Stimulated activated CD4-positive, alpha-beta T cell treated with anti-CD3 and anti-CD28 coated beads, Interleukin-4, amount 100 ng/mL, for 24 hours (primary cell): Measurements from ENCODE around the gene RGPD4.

Source experiments
- DNase-seq: peaks from one replicate; pipeline ENCODE4 v3.0.0-alpha.2; 2020

RGPD4 gene

DNA sequence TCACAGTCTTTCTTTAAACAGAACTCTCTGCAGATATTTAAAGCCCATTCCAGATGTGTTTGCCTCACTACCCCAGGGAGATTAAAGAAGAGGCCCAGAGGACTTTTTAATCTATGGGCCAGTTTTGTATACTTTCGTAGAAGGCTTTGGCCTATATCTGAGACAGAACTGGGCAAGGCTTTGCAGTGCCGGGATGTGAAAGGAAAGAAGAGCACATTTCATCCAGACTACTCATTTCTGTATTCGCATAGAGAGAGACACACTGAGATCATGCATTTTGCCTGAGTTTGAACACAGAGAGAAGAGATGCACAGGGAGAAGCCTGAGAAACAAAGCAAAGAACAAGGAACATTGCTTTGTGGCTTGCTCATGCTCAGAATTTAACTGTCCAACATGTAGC, 104.7 kb downstream of the RGPD4 start:
- no peak for DNase-seq

DNA sequence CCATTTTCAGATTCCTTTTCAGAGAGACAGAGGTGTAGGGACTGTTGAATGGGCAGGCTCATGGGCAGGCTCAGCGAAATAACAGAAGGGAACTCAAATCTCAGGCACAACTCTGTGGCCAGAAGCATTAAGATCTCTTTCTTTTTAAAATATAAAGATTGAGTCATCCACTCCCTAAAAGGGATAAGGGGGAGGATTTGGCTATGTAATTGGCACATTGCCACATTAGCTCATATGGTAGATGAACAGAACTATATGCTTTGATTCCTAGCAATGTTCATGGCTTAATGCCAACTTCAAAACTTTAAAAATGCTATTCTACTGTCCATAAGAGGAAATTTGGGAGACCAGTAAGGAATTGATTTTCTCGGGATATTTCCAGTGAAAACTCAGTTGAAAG, 105.8 kb downstream of the RGPD4 start:
- DNase-seq, result no peak

DNA sequence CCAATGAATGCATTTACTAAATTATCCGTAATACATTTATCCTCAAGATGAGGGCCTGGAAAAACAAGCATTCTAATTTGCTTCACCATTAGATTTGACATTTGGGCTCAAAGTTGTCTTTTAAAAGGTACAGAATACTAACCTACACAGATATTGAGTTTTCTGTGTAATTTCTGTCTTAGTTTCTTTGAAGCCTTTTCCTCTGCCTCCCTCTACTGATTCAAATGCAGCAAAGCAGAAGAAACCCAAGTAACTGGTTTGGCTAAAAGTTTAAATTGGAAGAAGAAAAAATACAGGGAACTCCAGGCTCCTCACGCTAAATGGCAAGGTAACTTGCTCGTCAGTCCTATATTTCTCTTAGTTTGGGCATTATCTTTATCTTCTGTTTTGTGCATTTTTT, 106.3 kb downstream of the RGPD4 start:
- no peak for DNase-seq

DNA sequence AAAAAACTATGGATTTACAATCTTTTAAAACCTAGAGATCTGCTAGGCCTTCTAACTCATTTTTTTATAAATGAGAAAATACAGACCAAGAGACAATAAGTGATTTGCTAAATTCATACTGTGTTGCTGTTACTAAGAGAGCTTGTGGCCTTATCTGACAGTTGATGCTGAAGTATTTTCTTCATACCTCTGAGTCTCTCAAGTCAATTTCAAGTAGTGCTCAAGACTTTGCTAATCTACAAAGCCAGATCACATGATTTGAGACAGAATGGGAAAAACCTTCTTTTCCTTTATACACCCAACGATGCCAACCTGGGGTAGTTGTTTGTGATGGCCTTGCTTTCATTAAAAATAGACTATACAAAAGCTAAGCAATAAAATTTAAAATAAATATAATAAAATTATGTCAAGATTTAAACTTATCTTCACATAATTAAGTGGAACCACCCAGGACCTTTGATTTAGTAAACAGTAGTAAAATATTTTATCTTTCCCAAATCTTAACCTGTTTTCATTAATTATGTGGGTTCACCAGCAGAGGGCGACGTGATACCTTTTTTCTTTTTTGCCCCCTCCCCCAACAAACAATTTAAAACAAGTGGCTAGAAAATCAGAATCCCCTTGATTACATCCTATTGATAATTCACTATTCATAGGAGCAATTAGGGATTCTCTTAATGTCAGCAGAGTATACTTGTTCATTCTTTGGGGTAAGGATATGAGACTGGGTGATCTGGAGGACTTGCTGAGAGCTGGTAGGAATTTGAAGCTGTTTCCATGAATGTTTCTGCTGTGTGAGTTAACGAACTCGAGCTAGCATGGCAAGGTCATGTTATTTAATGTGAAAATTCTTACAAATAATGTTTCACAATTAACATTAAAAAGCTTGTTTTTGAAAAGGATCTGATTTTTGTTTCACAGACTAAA, 110.0 kb downstream of the RGPD4 start:
- no peak for DNase-seq
